ENCODE data around the gene PALM.
"Not testable (repeated sequence)": the region's sequence is repeated elsewhere in the genome, so short reads cannot be mapped to it uniquely, and the experiment has no call there.

PALM gene

GRCh38 chr19:734716-735115, 26.0 kb downstream of the PALM start:
- no peak for DNase-seq

- DNase-seq = no peak
Measured at GRCh38 chr19:736125-736524, 27.4 kb downstream of the PALM start.

- DNase-seq = peak; percentile 62
Measured at GRCh38 chr19:737591-738093, 28.9 kb downstream of the PALM start.

- no peak for DNase-seq
Measured at GRCh38 chr19:738509-739128, 29.9 kb downstream of the PALM start.

GRCh38 chr19:739998-740715, 31.4 kb downstream of the PALM start:
- no peak for DNase-seq

GRCh38 chr19:740816-741505, 32.2 kb downstream of the PALM start:
- DNase-seq = not testable (repeated sequence)

GRCh38 chr19:741506-742131, 32.9 kb downstream of the PALM start:
- peak; percentile 25 for DNase-seq

- no peak for DNase-seq
Measured at GRCh38 chr19:742540-743075, 33.9 kb downstream of the PALM start.

- DNase-seq = no peak
Measured at GRCh38 chr19:743168-743687, 34.5 kb downstream of the PALM start.

GRCh38 chr19:745138-745537, 36.4 kb downstream of the PALM start:
- DNase-seq = not testable (repeated sequence)

GRCh38 chr19:746208-746819, 37.6 kb downstream of the PALM start:
- no peak for DNase-seq

- DNase-seq = no peak
Measured at GRCh38 chr19:746956-747355, 38.2 kb downstream of the PALM start.

- DNase-seq = no peak
Measured at GRCh38 chr19:747432-748273, 38.9 kb downstream of the PALM start.

GRCh38 chr19:748274-748598, 39.5 kb downstream of the PALM start:
- DNase-seq = no peak

- DNase-seq = no peak
Measured at GRCh38 chr19:749811-750210, 41.1 kb downstream of the PALM start.

- DNase-seq = no peak
Measured at GRCh38 chr19:750640-751423, 42.1 kb downstream of the PALM start, which contains the start of gene MISP. MISP (plus strand) TSS chr19:751112; CDS start chr19:756947, 5,835 bp downstream.

- DNase-seq = no peak
Measured at GRCh38 chr19:751501-752341, 43.0 kb downstream of the PALM start.

GRCh38 chr19:752652-753517, 44.1 kb downstream of the PALM start:
- no peak for DNase-seq

- no peak for DNase-seq
Measured at GRCh38 chr19:754530-754929, 45.8 kb downstream of the PALM start.
